ENCODE results near the gene PSD4.
A peak's percentile ranks its signal among the peaks of the same experiment; 100 is the strongest.

Gene PSD4

DNA sequence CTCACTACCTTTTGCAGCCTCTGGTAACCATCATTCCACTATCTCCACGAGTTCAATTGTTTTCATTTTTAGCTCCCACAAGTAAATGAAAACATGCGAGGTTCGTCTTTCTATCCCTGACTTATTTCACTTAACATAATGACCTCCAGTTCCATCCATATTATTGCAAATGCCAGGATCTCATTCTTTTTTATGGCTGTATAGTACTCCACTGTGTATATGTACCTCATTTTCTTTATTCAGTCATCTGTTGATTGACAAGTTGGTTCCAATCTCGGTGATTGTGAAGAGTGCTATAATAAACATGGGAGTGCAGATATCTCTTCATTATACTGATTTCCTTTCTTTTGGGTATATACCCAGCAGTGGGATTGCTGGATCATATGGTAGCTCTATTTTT lies 29.5 kb upstream of the PSD4 start:
- no peak for DNase-seq

- DNase-seq: no peak
These were observed 24.9 kb upstream of the PSD4 start for GRCh38 chr2:113148606-113149552.

DNA sequence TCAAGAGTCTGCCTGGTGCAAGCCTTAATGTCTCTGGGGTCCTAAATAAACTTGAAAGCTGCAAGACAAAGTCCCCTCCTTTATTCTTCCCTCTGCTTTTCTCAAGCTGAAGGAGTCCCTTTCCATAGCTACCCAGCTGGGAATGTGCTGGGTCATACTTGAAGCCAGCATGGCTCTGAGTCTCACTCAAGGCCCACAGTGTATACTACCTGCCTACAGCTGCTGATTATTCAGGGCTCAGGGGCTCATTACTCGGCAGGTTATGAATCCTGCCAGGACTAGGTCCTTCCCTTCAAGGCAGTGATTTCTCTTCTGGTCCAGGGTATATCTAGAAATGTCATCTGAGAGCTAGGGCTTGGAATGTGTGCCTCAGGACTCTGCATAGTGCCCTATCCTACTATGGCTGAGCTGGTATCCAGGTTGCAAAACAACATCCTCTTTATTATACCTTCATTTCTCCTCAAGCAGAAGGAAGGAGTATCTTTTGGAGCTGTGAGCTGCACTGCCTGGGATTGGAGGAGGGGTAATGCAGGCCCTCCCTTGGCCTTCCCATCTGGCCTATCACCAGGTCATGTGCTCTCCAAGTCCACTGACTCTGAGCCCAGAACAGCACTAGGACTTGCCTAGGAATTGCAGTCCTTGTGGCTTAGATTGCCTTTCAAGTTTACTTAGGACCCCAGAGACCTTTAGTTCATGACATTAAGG lies 24.1 kb upstream of the PSD4 start:
- DNase-seq: no peak

- DNase-seq: no peak
These were observed 23.5 kb upstream of the PSD4 start for GRCh38 chr2:113150258-113150601.

DNA sequence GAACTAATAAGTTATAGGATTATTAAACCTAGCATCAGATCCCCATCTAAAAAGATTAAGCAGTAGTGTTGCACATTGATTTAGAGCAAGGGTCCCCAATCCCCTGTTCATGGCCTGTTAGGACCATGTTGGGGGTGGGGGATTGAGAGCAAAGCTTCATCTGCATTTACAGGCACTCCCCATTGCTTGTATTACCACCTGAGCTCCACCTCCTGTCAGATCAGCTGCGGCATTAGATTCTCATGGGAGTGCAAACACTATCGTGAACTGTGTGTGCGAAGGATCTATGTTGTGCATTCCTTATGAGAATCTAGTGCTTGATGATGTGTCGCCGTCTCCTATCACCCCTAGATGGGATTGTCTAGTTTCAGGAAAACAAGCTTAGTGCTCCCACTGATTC lies 18.4 kb upstream of the PSD4 start:
- no peak for DNase-seq

- no peak for DNase-seq
These were observed 17.3 kb upstream of the PSD4 start for GRCh38 chr2:113156278-113157117.

DNA sequence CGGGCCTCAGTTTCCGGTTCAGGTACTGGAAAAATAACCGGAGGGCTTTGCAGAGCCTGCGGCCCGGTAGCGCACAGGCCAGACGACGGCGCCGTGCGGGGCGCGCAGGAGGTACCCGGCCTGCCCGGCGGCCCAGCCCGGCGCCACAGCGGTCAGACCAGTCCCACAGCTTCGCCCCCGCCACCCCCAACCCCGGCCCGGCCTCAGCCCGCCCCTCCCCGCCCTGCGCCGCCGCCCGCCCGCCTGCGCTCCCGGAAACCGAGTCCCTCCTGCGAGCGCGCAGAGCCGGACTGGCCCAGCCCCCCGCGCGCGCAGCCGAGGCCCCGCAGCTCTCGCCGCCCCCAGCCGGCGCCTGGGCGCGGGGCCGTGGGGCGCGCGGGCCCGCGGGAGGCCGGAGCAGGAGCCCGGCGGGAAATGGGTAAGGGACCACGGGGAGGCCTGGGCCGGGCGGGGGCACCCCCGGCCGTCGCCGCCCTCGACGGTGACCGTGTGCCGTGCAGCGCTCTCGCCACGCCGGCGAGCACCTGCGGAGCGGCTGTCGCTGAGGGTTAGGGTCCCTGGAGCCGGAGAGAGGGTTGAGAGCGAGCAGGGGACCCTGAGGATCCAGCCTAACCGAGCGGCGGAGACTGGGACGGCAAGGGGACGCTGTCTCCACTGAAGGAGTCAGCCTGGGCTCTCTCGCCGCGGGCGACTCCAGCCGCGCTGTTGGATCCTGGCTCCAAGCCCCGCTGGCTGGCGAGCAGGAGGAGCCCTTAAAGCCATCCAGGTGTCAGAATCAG lies 16.5 kb upstream of the PSD4 start:
- peak; percentile 56 for DNase-seq

DNA sequence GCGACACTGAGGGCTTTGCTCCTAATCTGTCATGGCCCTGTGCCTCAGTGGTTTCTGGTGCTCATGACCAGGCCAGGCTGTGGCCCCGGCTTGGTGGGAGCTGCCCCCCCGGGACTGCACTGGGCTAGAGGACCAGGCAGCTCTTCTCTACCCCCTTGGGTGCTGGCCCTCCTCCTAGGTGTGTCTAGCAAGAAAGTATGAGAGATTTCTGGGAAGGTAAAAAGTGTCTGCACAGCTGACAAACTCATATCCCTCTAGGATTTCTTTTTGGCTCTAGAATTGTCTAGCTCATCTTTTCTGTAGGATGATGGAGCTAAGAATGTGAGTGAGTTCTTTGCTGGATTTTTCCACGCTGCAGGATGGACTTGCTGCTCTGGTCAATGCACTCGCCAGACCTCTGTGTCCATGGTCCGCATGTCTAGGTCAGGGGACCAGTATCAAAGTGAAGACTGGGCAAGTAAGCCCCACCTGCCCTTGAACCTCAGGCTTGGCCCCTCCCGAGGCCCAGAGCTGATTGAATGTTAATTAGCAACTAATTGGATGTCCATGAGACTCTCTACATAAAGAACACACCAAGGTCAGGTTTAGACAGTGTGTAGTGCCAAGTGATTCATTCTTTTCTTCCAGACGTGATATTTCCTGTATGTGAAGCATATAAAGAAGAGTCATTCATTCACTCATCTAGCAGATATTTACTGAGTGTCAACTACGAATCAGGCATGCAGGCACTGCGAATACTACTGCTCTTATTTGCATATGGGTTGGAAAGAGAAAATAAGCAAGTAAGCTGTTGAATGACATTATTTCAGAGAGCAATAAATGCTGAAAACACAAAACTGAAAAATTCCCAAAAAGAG lies 15.6 kb upstream of the PSD4 start:
- DNase-seq: peak; percentile 32

GRCh38 chr2:113158884-113159553 lies 14.8 kb upstream of the PSD4 start:
- DNase-seq: no peak

DNA sequence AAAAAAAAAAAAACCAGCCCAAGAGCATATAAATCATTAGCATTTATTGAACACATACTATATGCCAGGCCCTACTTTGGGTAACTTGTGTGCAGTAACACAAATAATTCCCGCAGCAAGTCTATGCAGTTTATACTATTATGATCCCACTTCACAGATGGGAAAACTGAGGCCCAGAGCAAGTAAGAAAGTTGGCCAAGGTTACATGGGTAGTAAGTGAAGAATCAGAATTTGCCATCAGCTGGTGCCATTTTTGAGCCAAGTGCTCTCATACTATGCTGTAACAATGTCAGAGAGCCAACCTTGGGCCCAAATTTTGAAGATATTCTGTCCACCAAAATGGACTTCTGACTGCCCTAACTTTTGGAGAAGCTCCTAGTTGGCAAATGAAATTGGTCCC lies 13.5 kb upstream of the PSD4 start:
- no peak for DNase-seq

DNA sequence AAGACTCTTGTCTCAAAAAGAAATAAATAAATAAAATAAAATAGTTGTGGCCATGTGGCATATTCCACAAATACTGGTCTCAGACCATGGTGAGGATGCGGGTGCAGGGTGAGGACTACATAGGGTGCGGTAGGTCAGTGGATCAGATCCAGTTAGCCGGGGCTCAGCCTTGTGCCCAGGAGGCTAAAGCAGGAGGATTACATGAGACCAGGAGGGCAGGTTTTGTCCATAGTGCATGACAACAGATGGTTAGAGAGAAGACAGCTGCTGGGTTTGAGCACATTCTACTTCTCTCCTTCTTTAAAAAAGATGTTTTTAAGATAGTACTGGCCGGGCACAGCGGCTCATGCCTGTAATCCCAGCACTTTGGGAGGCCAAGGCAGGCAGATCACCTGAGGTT lies 12.8 kb upstream of the PSD4 start:
- DNase-seq: no peak

GRCh38 chr2:113162173-113162572 lies 11.6 kb upstream of the PSD4 start:
- no peak for DNase-seq

DNA sequence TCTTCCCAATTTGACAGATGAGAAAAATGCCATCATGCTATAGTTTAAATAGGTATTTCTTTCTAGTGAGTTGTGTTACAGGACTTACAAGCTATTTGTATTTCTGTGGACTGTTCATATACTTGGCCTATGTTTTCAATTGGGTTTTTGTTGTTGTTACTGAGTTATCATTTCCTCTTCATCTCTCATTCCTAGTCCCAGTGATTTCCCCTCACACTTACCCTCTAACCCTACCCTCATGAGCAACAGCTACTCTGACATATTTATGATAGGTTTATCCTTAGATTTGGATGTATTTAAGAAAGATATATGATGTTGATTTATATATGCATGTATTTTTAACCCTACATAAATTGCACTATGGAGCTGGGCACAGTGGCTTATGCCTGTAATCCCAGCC lies 10.9 kb upstream of the PSD4 start:
- DNase-seq: no peak

- no peak for DNase-seq
These were observed 9.4 kb upstream of the PSD4 start for GRCh38 chr2:113164215-113164929.

- no peak for DNase-seq
These were observed 8.7 kb upstream of the PSD4 start for GRCh38 chr2:113164930-113165585.

- no peak for DNase-seq
These were observed 7.6 kb upstream of the PSD4 start for GRCh38 chr2:113166187-113166645.

- peak; percentile 66 for DNase-seq
These were observed 6.4 kb upstream of the PSD4 start for GRCh38 chr2:113167115-113167932.

DNA sequence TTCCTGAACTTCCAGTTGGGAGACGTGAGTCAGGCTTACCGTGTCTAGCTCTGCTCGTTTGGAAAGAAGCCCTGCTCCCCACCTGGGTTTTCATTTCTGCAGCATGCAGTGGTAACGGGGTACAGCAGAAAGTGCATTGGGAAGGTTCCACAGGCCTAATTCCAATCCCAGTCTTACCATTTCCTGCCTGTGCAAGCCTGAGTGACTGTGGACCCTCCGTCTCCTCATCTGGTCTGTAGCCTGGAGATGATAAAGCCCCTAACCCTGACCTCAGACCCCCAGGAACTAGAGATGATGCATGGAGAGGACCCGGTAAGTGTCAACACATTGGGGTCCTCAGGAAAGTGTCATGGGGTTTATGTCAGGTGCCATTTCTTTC lies 5.8 kb upstream of the PSD4 start:
- DNase-seq: no peak

All from activated CD4-positive, alpha-beta T cell treated with anti-CD3 and anti-CD28 coated beads, Interleukin-10, Interleukin-2, amounts not matched to agents 100 ng/mL and 50 ng/mL, durations not matched to agents 16 hours and 8 hours (primary cell).